HepG2 (cell line): Measurements from ENCODE around the gene TAF6L. TPM values are rescaled to one million over a fixed set of nuclear protein-coding genes. Genes with fewer than 3 reads are reported as not detected.

Experiments used
- ATAC-seq: fragments of 200-7000 bp; cut with Tn5 transposase; 3 replicates; pipeline ENCODE4 v1.9.1; 2020; ENCODE audit warnings: mild to moderate bottlenecking, moderate library complexity
- BruUV-seq: library from RNA; stranded (reverse); fragments of 400-500 nt; replicated peaks from 2 replicates; lab custom pipeline; 2021; lab: Mats Ljungman, UMichigan
- CTCF ChIA-PET: fragments of 300-600 bp; formaldehyde crosslinking; extraction: SDS; loops from one replicate; lab custom pipeline; 2021; ENCODE audit warnings: low total read pairs, inconsistent platforms, low intra/inter-chr PET ratio; lab: Yijun Ruan, JAX
- POLR2A ChIA-PET: fragments of 350-600 bp; sonication (Branson Sonifier 250); formaldehyde crosslinking; loops from one replicate; lab custom pipeline; 2020; ENCODE audit warnings: antibody characterized with exemption, inconsistent platforms; lab: Yijun Ruan, JAX
- DNase-seq: peaks from one replicate; pipeline ENCODE4 v3.0.0-alpha.2; 2015; ENCODE audit warnings: low spot score
- FAIRE-seq: peaks from 3 replicates; lab custom pipeline; 2011; peaks lifted over from hg19 to GRCh38; lab: Jason Lieb, UNC
- H2AFZ ChIP-seq: one replicate; pipeline ENCODE4 v1.6.1; 2011; ENCODE audit warnings: low read length, inconsistent platforms
- H3K27ac ChIP-seq: fragments of 300-600 bp; 3 replicates; pipeline ENCODE4 v1.8.0; 2011; ENCODE audit warnings: mixed run types, mild to moderate bottlenecking, mixed read lengths, low read length, inconsistent platforms; ENCODE audit not compliant: insufficient read depth; ENCODE audit errors: extremely low read length
- H3K27me3 ChIP-seq, 2 experiments: fragments of 200-600 bp in 1 of 2; 2 replicates in 1 of 2; 3 replicates in 1 of 2; pipeline versions ENCODE4 v1.6.0 to v1.8.0; 2011; ENCODE audit warnings: low read length in 2 of 2, mild to moderate bottlenecking in 2 of 2, moderate library complexity in 2 of 2, inconsistent platforms in 1 of 2; ENCODE audit not compliant: insufficient read depth in 2 of 2, control insufficient read depth in 1 of 2
- H3K36me3 ChIP-seq, 2 experiments: fragments of 200-600 bp in 1 of 2; replicated peaks in 1 of 2; 2 replicates in 1 of 2; 3 replicates in 1 of 2; pipeline versions ENCODE4 v1.5.1 to v1.8.0; 2011; ENCODE audit warnings: low read length in 2 of 2, inconsistent platforms in 1 of 2; ENCODE audit not compliant: insufficient read depth in 2 of 2, control insufficient read depth in 1 of 2
- H3K4me1 ChIP-seq: 2 replicates; pipeline ENCODE4 v1.5.1; 2012; ENCODE audit warnings: low read length, inconsistent platforms; ENCODE audit not compliant: insufficient read depth
- H3K4me2 ChIP-seq: 2 replicates; pipeline ENCODE4 v1.6.0; 2011; ENCODE audit warnings: low read depth, low read length, inconsistent platforms
- H3K4me3 ChIP-seq, 3 experiments: fragments of 200-600 bp in 1 of 3; sonication (generic), shearing (Covaris generic) in 1 of 3; replicated peaks in 1 of 3; 2 replicates each; pipeline ENCODE4 v1.5.1; 2011 to 2016; ENCODE audit warnings: low read length in 3 of 3, inconsistent platforms in 2 of 3, low read depth in 2 of 3, mild to moderate bottlenecking in 2 of 3, control low read depth in 1 of 3, mixed read lengths in 1 of 3; ENCODE audit not compliant: insufficient read depth in 1 of 3
- H3K79me2 ChIP-seq: one replicate; pipeline ENCODE4 v1.6.1; 2011; ENCODE audit warnings: low read length, inconsistent platforms; ENCODE audit not compliant: insufficient read depth
- H3K9ac ChIP-seq: 2 replicates; pipeline ENCODE4 v1.6.0; 2011; ENCODE audit warnings: mild to moderate bottlenecking, low read depth, low read length, inconsistent platforms; ENCODE audit not compliant: insufficient read depth
- H3K9me3 ChIP-seq: 2 replicates; pipeline ENCODE4 v1.5.1; 2012; ENCODE audit warnings: mild to moderate bottlenecking, low read length
- H4K20me1 ChIP-seq: 2 replicates; pipeline ENCODE4 v1.6.0; 2011; ENCODE audit warnings: inconsistent platforms, mild to moderate bottlenecking, low read length, moderate library complexity; ENCODE audit not compliant: insufficient read depth
- DNMT3B ChIP-seq: conservative IDR thresholded peaks from 2 replicates; pipeline ENCODE4 v1.6.1; 2016; ENCODE audit warnings: missing biosample characterization, control low read depth
- FOXJ3 ChIP-seq: sonication (generic); formaldehyde crosslinking; IDR thresholded peaks from 2 replicates; pipeline ENCODE4 v1.4.0; 2020; ENCODE audit warnings: missing genetic modification reagents, mild to moderate bottlenecking, borderline replicate concordance
- FOXO1 ChIP-seq: sonication (generic); formaldehyde crosslinking; IDR thresholded peaks from 2 replicates; pipeline ENCODE4 v1.4.0; 2020; ENCODE audit warnings: missing genetic modification reagents
- FOXO4 ChIP-seq: sonication (generic); formaldehyde crosslinking; conservative IDR thresholded peaks from 2 replicates; pipeline ENCODE4 v1.8.1; 2023; ENCODE audit warnings: missing genetic modification reagents
- IRF9 ChIP-seq: sonication (generic); formaldehyde crosslinking; IDR thresholded peaks from 2 replicates; pipeline ENCODE4 v1.8.0; 2022; ENCODE audit warnings: missing genetic modification reagents, mild to moderate bottlenecking, borderline replicate concordance
- JUND ChIP-seq: sonication (generic); formaldehyde crosslinking; IDR thresholded peaks from 2 replicates; pipeline ENCODE4 v1.8.0; 2022; ENCODE audit warnings: mild to moderate bottlenecking, missing genetic modification reagents
- MIER3 ChIP-seq: IDR thresholded peaks from 2 replicates; pipeline ENCODE4 v1.6.1; 2016; ENCODE audit warnings: missing compliant biosample characterization, borderline replicate concordance
- SP1 ChIP-seq, 2 experiments: fragments of 450-650 bp in 1 of 2; sonication (generic) in 1 of 2; formaldehyde crosslinking in 1 of 2; IDR thresholded peaks; 2 replicates each; pipeline versions ENCODE4 v1.4.0 to v1.6.1; 2016 to 2020; ENCODE audit warnings: missing genetic modification reagents in 1 of 2
- THRA ChIP-seq: sonication (generic); formaldehyde crosslinking; IDR thresholded peaks from 2 replicates; pipeline ENCODE4 v1.4.0; 2020; ENCODE audit warnings: missing genetic modification reagents, borderline replicate concordance
- TRAFD1 ChIP-seq: sonication (generic); formaldehyde crosslinking; IDR thresholded peaks from 2 replicates; pipeline ENCODE4 v1.5.1; 2020; ENCODE audit warnings: missing genetic modification reagents, mild to moderate bottlenecking, borderline replicate concordance
- ZNF513 ChIP-seq: sonication (generic); formaldehyde crosslinking; conservative IDR thresholded peaks from 2 replicates; pipeline ENCODE4 v1.5.0; 2020; ENCODE audit warnings: missing genetic modification reagents
- ZNF572 ChIP-seq: sonication (generic); formaldehyde crosslinking; IDR thresholded peaks from 2 replicates; pipeline ENCODE4 v1.5.1; 2020; ENCODE audit warnings: mild to moderate bottlenecking, missing genetic modification reagents
- ZNF7 ChIP-seq: IDR thresholded peaks from 2 replicates; pipeline ENCODE4 v1.6.1; 2016; ENCODE audit warnings: missing biosample characterization, missing genetic modification reagents
- ZNF737 ChIP-seq: sonication (generic); formaldehyde crosslinking; IDR thresholded peaks from 2 replicates; pipeline ENCODE4 v1.5.0; 2020; ENCODE audit warnings: missing genetic modification reagents, mild to moderate bottlenecking, borderline replicate concordance
- WGBS: methylation state at CpG from one replicate; pipeline ENCODE4 v1.1.6; 2017; ENCODE audit warnings: low lambda C conversion rate; 5-methylcytosine and 5-hydroxymethylcytosine counted together
- in situ Hi-C: cut with HindIII; loops from 2 replicates; pipeline ENCODE4 v1.10.0; 2017; ENCODE audit warnings: low pct_unique_long_range_greater_than_20kb; ENCODE audit not compliant: extremely low pct_ligation_motif_present
- intact Hi-C: fragments of 100-400 bp; cut with micrococcal nuclease; formaldehyde crosslinking; loops from one replicate; pipeline ENCODE4 v1.10.0; 2022; ENCODE audit not compliant: unreplicated experiment
- polyA plus RNA-seq, 8 experiments: library from polyadenylated mRNA; depleted of rRNA in 3 of 8; stranded (reverse) in 7 of 8; unstranded in 1 of 8; fragments of >200 nt; fragmentation: Illumina TruSeq in 4 of 8; extraction: Trizol in 4 of 8; gene quantifications; 2 replicates each; pipeline versions ENCODE4 v1.2.1 to v1.2.3, GENCODE V29; 2011 to 2016; ENCODE audit warnings: low read depth in 4 of 8, missing spikeins in 1 of 8, mixed read lengths in 1 of 8; ENCODE audit not compliant: insufficient read depth in 1 of 8
- total RNA-seq, 5 experiments: library from RNA; depleted of rRNA; stranded (reverse); fragments of >200 nt; fragmentation: Illumina TruSeq; extraction: Trizol; gene quantifications; 2 replicates each; pipeline ENCODE4 v1.2.3, GENCODE V29; 2016; ENCODE audit warnings: low read depth in 1 of 5

The TAF6L gene
- total and polyA plus RNA-seq, 2 of the 13 experiments (the other 11 are each of a cell fraction or from before 2014, with no cell fraction given): 12.6 to 19.4 TPM

GRCh38 chr11:62823677-62824076 lies 52.5 kb downstream of the TAF6L start:
- no peak for ATAC-seq
- Histone ChIP-seq H3K36me3 (peaks cover 28 to 73% of the 10 kb centered on the region in 2 experiments), H3K27ac (no peak overlapping the region), H3K9ac (no peak overlapping the region), H3K27me3 (no peaks in the 10 kb centered on the region), H3K79me2 (no peaks in the 10 kb centered on the region), H4K20me1 (no peaks in the 10 kb centered on the region), H2AFZ (no peak overlapping the region), H3K4me3 (no peak overlapping the region), H3K9me3 (no peaks in the 10 kb centered on the region), H3K4me2 (no peak overlapping the region), H3K4me1 (no peaks in the 10 kb centered on the region)
- DNase-seq: no peak
- WGBS: 97% methylated on average over 3 of the region's 3 CpGs
- intact Hi-C loops (no loop called here), in situ Hi-C loops (no loop called here)
- no TSS peak for BruUV-seq
- no peak for TF ChIP-seq FOXJ3 (CRISPR knock-in tag)
- TF ChIP-seq ZNF7 (CRISPR knock-in tag): no peak
- TF ChIP-seq JUND: no peak
- TF ChIP-seq DNMT3B: no peak
- TF ChIP-seq MIER3: no peak
- TF ChIP-seq THRA (CRISPR knock-in tag): no peak
- TF ChIP-seq IRF9 (CRISPR knock-in tag): no peak
- TF ChIP-seq ZNF513: no peak
- no peak for TF ChIP-seq SP1 (IDR thresholded peaks at IDR 0.05)
- TF ChIP-seq SP1 (CRISPR knock-in tag; IDR thresholded peaks at IDR 0.05): no peak
- TF ChIP-seq ZNF737 (CRISPR knock-in tag): no peak
- TF ChIP-seq FOXO1 (CRISPR knock-in tag): no peak
- no peak for TF ChIP-seq FOXO4
- no peak for TF ChIP-seq ZNF572
- TF ChIP-seq TRAFD1: no peak
- no peak for FAIRE-seq
- ChIA-PET POLR2A (interaction anchor here (0.7 to 2.8 kb wide), 4 partner anchors 8 to 39 kb away, joined by 3 to 9 read pairs (median 4); partner anchors contain the start of genes NXF1 and STX5), CTCF (no interaction called here)
